Tibial artery (tissue), 4 donors: ENCODE data around the gene DCTPP1.

Experiments
- DNase-seq, 2 donors: peaks; one replicate each; pipeline ENCODE4 v3.0.0-alpha.2; 2019
- H3K27ac ChIP-seq, 2 donors: fragments of 200-600 bp; sonication (generic) in 1 of 2; 1 replicate in 1 of 2; 2 replicates in 1 of 2; pipeline ENCODE4 v1.5.1; 2018 to 2019; ENCODE audit warnings: mild to moderate bottlenecking in 1 of 2
- H3K27me3 ChIP-seq, 2 donors: fragments of 200-600 bp; sonication (generic) in 1 of 2; one replicate each; pipeline versions ENCODE4 v1.5.1 to v1.6.0; 2016 to 2019
- H3K36me3 ChIP-seq, 3 donors: fragments of 200-600 bp; sonication (generic) in 2 of 3; one replicate each; pipeline ENCODE4 v1.5.1; 2016 to 2019; ENCODE audit warnings: mild to moderate bottlenecking in 2 of 3
- H3K4me1 ChIP-seq, 4 donors: fragments of 200-600 bp; sonication (generic) in 2 of 4; 1 replicate in 3 of 4; 2 replicates in 1 of 4; pipeline ENCODE4 v1.5.1; 2016 to 2019
- H3K4me3 ChIP-seq, 2 donors: fragments of 200-600 bp; sonication (generic) in 1 of 2; 1 replicate in 1 of 2; 2 replicates in 1 of 2; pipeline ENCODE4 v1.5.1; 2018 to 2019; ENCODE audit warnings: mild to moderate bottlenecking in 2 of 2
- H3K9me3 ChIP-seq, 3 donors: fragments of 200-600 bp; sonication (generic) in 1 of 3; one replicate each; pipeline ENCODE4 v1.5.1; 2016 to 2019
- intact Hi-C: fragments of 100-400 bp; cut with DNase I; formaldehyde crosslinking; loops from one replicate; pipeline ENCODE4 v1.15.0; 2023; ENCODE audit warnings: low total_unique reads
- TF ChIP-seq, protein P1 (sequence below), 2 experiments: fragments of 200-600 bp in 1 of 2; fragments of 450-650 bp in 1 of 2; IDR thresholded peaks; one replicate each; pipeline ENCODE4 v1.5.1; 2017 to 2019; ENCODE audit warnings: antibody characterized with exemption in 2 of 2, mild to moderate bottlenecking in 1 of 2, moderate library complexity in 1 of 2

DCTPP1 gene

GRCh38 chr16:30407102-30407803, 22.6 kb downstream of the DCTPP1 start, which contains the start of gene ZNF771:
ZNF771 (plus strand) TSS chr16:30407606; CDS start chr16:30408054, 448 bp downstream.
- TF ChIP-seq, protein P1, sequence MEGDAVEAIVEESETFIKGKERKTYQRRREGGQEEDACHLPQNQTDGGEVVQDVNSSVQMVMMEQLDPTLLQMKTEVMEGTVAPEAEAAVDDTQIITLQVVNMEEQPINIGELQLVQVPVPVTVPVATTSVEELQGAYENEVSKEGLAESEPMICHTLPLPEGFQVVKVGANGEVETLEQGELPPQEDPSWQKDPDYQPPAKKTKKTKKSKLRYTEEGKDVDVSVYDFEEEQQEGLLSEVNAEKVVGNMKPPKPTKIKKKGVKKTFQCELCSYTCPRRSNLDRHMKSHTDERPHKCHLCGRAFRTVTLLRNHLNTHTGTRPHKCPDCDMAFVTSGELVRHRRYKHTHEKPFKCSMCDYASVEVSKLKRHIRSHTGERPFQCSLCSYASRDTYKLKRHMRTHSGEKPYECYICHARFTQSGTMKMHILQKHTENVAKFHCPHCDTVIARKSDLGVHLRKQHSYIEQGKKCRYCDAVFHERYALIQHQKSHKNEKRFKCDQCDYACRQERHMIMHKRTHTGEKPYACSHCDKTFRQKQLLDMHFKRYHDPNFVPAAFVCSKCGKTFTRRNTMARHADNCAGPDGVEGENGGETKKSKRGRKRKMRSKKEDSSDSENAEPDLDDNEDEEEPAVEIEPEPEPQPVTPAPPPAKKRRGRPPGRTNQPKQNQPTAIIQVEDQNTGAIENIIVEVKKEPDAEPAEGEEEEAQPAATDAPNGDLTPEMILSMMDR (IDR thresholded peaks at IDR 0.05), result no peak
- Histone ChIP-seq H3K27ac (peak within 1 kb of the TSS; percentile 80 to 92), H3K4me1 (peaks cover 0 to 30% (median 22%) of the 10 kb centered on the region in 4 donors), H3K9me3 (no peaks in the 10 kb centered on the region), H3K4me3 (peak within 1 kb of the TSS; percentile 62 to 65), H3K27me3 (no peaks in the 10 kb centered on the region), H3K36me3 (peaks cover 0 to 11% (median 5%) of the 10 kb centered on the region in 3 donors)
- DNase-seq, result peak; percentile 94 to 97
- intact Hi-C loops, result loop anchor here (1.0 kb wide), 1 partner anchor 341 kb away; no protein-coding TSS in a partner anchor

- no peak for DNase-seq
These were observed 23.1 kb downstream of the DCTPP1 start for GRCh38 chr16:30406795-30407101.

GRCh38 chr16:30401768-30402425, 27.9 kb downstream of the DCTPP1 start:
- Histone ChIP-seq H3K27ac (no peak overlapping the region), H3K4me3 (no peak overlapping the region), H3K4me1 (peaks cover 0 to 19% (median 9%) of the 10 kb centered on the region in 4 donors), H3K36me3 (peaks cover 0 to 17% (median 17%) of the 10 kb centered on the region in 3 donors), H3K9me3 (no peaks in the 10 kb centered on the region), H3K27me3 (no peaks in the 10 kb centered on the region)
- TF ChIP-seq, protein P1 (IDR thresholded peaks at IDR 0.05), result no peak
- no peak for DNase-seq
- intact Hi-C loops, result no loop called here

More at GRCh38 chr16:30406795-30407101, 23.1 kb downstream of the DCTPP1 start:
- TF ChIP-seq, protein P1 (IDR thresholded peaks at IDR 0.05), result no peak
- Histone ChIP-seq H3K27ac (peak overlapping the region; percentile 80 to 92), H3K4me1 (peaks cover 0 to 30% (median 22%) of the 10 kb centered on the region in 4 donors), H3K36me3 (peaks cover 0 to 6% (median 5%) of the 10 kb centered on the region in 3 donors), H3K4me3 (peak overlapping the region; percentile 62 to 65), H3K9me3 (no peaks in the 10 kb centered on the region), H3K27me3 (no peaks in the 10 kb centered on the region)
- intact Hi-C loops, result loop anchor here (1.0 kb wide), 1 partner anchor 340 kb away; no protein-coding TSS in a partner anchor

DNA sequence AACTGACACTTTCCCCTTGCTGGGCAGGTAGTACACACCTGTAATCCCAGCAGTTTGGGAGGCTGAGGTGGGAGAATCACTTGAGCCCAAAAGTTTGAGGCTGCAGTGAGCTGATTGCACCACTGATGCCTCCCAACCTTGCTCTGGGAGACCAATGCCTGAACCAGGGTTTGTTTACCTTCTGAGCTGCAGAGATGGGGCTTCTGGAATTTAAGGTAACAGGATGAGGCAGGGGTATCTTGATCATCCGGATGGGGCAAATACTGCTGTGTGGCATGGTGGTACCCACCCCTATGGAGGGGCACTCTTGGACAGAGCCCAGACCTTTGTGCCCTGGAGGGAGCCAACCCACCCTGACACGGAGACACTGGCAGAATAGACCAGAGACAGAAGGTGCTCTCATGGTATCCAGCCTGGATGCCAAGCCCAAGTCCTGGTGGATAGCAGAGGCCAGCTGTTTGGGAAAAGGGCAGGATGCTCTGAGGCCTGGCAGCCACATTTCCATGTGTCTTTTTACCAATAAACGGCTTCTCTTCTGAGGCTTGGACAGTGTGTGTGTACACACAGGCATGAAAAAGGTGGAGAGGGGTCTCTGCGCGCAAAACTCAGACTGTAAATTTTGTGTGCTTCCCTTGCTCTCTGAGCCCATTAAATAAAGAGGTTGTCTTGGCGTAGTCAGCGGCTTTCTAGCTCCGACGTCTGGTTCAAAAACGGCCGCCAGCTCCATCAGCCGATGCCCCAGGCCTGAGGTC, 30.2 kb downstream of the DCTPP1 start:
- TF ChIP-seq, protein P1 (IDR thresholded peaks at IDR 0.05), result no peak
- Histone ChIP-seq H3K36me3 (peaks cover 0 to 17% (median 17%) of the 10 kb centered on the region in 3 donors), H3K27ac (peak overlapping the region; percentile 87 to 90), H3K4me1 (peaks cover 0 to 26% (median 20%) of the 10 kb centered on the region in 4 donors), H3K4me3 (peak overlapping the region; percentile 68 to 75), H3K9me3 (no peaks in the 10 kb centered on the region), H3K27me3 (no peaks in the 10 kb centered on the region)
- no peak for DNase-seq
- intact Hi-C loops, result no loop called here

- TF ChIP-seq, protein P1 (IDR thresholded peaks at IDR 0.05), result no peak
- peaks cover 0 to 17% (median 17%) of the 10 kb centered on the region in 3 donors for H3K36me3 ChIP-seq
- H3K27me3 ChIP-seq, result no peaks in the 10 kb centered on the region
- peak overlapping the region; percentile 87 to 90 for H3K27ac ChIP-seq
- no peak for DNase-seq
- H3K9me3 ChIP-seq, result no peaks in the 10 kb centered on the region
- no peak overlapping the region for H3K4me3 ChIP-seq
- intact Hi-C loops, result no loop called here
- peaks cover 0 to 27% (median 26%) of the 10 kb centered on the region in 4 donors for H3K4me1 ChIP-seq
These were observed 31.0 kb downstream of the DCTPP1 start for GRCh38 chr16:30398661-30399434.
